Measurements from ENCODE around the gene TTC39B. TPM values are rescaled to one million over a fixed set of nuclear protein-coding genes. Genes with fewer than 3 reads are reported as not detected.

TTC39B gene
- total RNA-seq, 2 donors from 2014 or later, result 30.8 to 46.7 TPM

DNA sequence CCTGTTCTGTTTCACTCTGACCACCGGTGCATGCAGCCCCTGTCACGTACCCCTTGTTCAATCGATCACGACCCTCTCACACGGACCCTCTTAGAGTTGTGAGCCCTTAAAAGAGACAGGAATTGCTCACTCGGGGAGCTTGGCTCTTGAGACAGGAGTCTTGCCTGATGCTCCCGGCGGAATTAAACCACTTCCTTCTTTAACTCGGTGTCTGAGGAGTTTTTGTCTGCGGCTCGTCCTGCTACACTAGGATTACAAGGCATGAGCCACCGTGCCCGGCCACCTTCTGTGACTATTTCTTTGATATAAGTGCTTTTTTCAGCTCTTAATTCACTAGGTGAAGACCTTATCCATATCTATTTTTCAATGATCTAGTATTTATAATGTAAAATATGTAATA, 167.5 kb downstream of the TTC39B start:
- DNase-seq, result no peak
- H3K4me1 Mint-ChIP-seq (ENCODE audit: low read depth), result peaks cover 14% of the 10 kb centered on the region
- H3K4me3 Mint-ChIP-seq, result no peak overlapping the region
- no peaks in the 10 kb centered on the region for H3K9me3 Mint-ChIP-seq
- no peaks in the 10 kb centered on the region for H3K36me3 Mint-ChIP-seq (ENCODE audit: insufficient read depth in 2 of 2)
- no peak for ATAC-seq (replicated peaks in 1 of 2)
- H3K27me3 Mint-ChIP-seq (ENCODE audit: low read depth), result peaks cover 2% of the 10 kb centered on the region
- no peak overlapping the region for H3K27ac Mint-ChIP-seq

DNA sequence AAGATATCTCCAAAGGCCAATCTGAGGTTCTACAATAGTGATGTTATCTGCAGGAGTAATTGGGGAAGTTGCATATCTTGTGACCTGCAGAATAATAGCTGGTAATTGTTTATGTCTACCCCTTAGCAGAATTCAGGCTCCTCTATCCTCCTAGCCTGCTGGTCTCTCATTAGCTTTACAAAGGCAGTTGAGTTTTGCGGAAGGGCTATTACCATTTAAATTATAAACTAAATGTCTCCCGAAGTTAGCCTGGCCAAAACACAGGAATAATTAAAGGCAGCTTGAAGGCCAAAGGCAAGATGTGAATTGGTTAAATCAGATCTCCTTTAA, 168.7 kb downstream of the TTC39B start:
- Mint-ChIP-seq H3K36me3 (ENCODE audit: insufficient read depth in 2 of 2) (no peaks in the 10 kb centered on the region), H3K27ac (no peak overlapping the region), H3K9me3 (no peaks in the 10 kb centered on the region), H3K4me1 (ENCODE audit: low read depth) (peaks cover 14% of the 10 kb centered on the region), H3K4me3 (no peak overlapping the region), H3K27me3 (ENCODE audit: low read depth) (no peaks in the 10 kb centered on the region)
- DNase-seq (no peak), ATAC-seq (replicated peaks in 1 of 2) (no peak)

DNA sequence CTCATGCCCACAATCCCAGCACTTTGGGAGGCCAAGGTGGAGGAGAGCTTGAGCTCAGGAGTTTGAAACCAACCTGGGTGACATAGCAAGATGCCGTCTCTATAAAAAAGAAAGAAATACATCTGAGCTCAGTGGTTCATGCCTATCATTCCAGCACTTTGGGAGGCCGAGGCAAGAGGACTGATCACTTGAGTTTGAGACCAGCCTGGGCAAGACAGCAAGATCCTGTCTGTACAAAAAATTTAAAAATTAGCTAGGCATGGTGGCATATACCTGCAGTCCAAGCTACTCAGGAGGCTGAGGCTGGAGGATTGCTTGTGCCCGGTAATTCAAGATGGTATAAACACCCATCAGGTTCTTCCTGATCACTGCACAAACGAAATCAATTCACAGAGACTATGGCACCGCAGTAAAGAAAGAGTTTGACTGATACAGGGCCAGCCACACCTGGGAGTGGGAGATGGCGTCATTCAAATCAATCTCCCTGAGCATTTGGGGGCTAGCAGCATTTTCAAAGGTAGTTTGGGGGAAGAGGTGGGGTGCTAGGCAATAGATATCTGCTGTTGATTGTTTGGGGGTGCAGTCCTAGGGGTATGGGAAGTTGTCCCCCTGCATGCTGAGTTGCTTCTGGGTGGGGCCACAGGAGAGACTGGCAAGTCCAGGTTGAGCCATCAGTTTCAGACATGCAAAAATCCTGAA, 169.2 kb downstream of the TTC39B start:
- no peaks in the 10 kb centered on the region for H3K36me3 Mint-ChIP-seq (ENCODE audit: insufficient read depth in 2 of 2)
- peaks cover 14% of the 10 kb centered on the region for H3K4me1 Mint-ChIP-seq (ENCODE audit: low read depth)
- no peaks in the 10 kb centered on the region for H3K9me3 Mint-ChIP-seq
- DNase-seq (no peak), ATAC-seq (replicated peaks in 1 of 2) (no peak)
- no peak overlapping the region for H3K4me3 Mint-ChIP-seq
- no peaks in the 10 kb centered on the region for H3K27me3 Mint-ChIP-seq (ENCODE audit: low read depth)
- no peak overlapping the region for H3K27ac Mint-ChIP-seq

DNA sequence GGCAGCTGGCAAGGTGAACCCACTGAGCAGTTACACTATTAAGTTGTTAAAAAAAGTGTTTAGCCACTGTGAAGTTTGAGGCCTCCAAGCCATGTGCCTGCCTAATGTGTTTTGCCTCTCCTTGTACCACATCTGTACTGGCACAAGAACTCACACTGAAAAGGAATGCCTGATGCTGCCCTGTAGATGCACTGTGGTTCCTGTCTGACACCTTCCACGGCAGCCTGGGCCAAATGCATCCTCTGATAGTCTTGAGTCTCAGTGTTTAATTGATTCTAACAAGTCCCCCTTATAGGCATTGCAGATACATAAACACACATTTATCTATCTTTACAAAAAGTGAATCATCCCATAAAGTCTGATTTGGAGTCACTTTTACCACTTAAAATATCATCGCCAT, 169.9 kb downstream of the TTC39B start:
- H3K36me3 Mint-ChIP-seq (ENCODE audit: insufficient read depth in 2 of 2), result no peaks in the 10 kb centered on the region
- ATAC-seq (replicated peaks in 1 of 2), result peak in 1 of 2 donors; percentile 11
- DNase-seq, result no peak

DNA sequence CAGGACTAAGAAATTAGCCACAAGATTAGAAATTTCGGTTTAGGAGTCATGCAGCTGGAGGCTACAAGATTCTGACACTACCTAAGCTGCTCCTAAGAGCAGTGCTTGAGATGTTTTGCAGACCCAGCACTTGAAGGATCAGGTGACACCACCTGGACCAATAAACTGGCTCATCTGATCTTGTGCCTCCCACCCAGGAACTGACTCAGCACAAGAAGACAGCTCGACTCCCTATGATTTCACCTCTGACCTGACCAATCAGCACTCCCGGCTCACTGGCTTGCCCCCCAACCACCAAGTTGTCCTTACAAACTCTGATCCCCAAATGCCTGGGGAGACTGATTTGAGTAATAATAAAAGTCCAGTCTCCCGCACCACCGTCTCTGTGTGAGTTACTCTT, 170.4 kb downstream of the TTC39B start:
- Mint-ChIP-seq H3K4me3 (no peak overlapping the region), H3K9me3 (no peaks in the 10 kb centered on the region), H3K27ac (no peak overlapping the region), H3K36me3 (ENCODE audit: insufficient read depth in 2 of 2) (no peaks in the 10 kb centered on the region), H3K4me1 (ENCODE audit: low read depth) (peaks cover 14% of the 10 kb centered on the region), H3K27me3 (ENCODE audit: low read depth) (no peaks in the 10 kb centered on the region)
- ATAC-seq (replicated peaks in 1 of 2) (peak in 1 of 2 donors; percentile 41), DNase-seq (no peak)

More for the DNA sequence above, 169.9 kb downstream of the TTC39B start:
- Mint-ChIP-seq H3K27me3 (ENCODE audit: low read depth) (no peaks in the 10 kb centered on the region), H3K27ac (no peak overlapping the region), H3K4me1 (ENCODE audit: low read depth) (peaks cover 14% of the 10 kb centered on the region), H3K9me3 (no peaks in the 10 kb centered on the region), H3K4me3 (no peak overlapping the region)

DNA sequence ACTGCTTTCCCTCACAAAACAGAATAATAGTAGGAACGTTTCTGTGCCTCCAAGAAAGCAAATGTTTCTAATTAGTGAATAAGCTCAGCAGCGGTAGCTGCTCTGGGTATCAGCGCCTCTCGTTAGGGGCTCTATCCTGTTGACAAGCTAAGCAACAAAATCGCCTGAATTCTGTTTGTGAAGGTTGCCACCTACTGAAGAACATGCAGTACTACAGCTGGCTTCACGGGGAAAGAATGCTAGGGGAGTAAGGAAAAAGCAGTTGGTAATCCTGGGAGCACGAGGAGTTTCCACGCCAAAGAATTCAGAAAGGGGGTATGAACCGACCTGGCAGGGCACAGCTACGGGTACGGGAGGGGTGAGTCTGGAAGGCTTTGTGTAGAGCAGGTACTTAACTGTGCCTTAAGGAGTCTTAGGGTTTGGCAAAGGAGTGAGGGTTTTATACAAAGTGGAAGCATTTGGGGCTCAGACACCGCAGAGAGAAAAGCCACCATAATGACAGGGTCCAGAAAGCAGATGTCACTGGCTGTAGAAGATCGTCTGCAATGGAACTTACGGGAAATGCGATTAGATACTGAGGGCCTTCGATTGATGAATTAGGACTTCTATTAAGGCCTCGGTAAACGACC, 171.7 kb downstream of the TTC39B start:
- H3K4me3 Mint-ChIP-seq, result peak overlapping the region in 1 of 2 donors; percentile 16
- DNase-seq (peak; percentile 36 to 52), ATAC-seq (replicated peaks in 1 of 2) (peak; percentile 71 to 75)
- H3K36me3 Mint-ChIP-seq (ENCODE audit: insufficient read depth in 2 of 2), result no peaks in the 10 kb centered on the region
- no peaks in the 10 kb centered on the region for H3K27me3 Mint-ChIP-seq (ENCODE audit: low read depth)
- H3K4me1 Mint-ChIP-seq (ENCODE audit: low read depth), result peaks cover 14% of the 10 kb centered on the region
- no peak overlapping the region for H3K27ac Mint-ChIP-seq
- H3K9me3 Mint-ChIP-seq, result no peaks in the 10 kb centered on the region

DNA sequence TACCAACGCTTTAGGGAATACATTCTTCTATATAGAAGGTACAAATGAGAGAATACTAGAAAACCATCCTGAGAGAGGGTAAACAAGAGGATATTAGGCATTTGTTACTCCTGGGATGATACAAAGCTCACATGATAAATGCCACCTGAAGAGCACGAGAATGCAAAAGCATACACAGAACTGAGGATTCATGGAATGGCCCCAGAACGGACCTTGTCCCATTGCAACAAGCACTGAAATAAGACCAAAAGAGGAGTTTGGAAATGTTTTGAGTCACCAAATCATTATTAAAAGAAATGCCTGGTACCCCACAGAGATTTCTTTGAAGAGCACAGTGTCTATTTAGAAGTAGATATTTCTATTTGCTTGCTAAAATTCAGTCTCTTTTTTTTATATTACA, 173.5 kb downstream of the TTC39B start:
- ATAC-seq (replicated peaks in 1 of 2), result no peak
- Mint-ChIP-seq H3K9me3 (no peaks in the 10 kb centered on the region), H3K27ac (no peak overlapping the region)

DNA sequence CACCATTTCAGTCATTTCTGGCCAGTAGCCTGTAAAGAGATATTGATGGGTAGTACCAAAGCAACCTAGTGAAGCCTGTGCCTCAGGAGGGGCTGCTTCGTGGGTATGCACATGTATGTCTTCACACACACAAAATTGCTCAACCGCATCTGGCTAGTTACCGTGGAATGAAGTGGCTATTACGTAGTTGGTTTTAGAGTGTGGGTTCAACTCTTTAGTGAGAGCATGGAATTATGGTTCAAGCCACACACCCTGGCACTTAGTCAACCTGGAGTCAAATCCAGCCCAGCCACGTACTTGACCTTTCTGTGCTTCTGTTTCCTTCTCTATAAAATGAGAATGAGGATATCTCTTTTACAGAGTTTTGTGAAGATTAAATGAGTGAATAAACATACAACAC, 174.9 kb downstream of the TTC39B start:
- Mint-ChIP-seq H3K27me3 (ENCODE audit: low read depth) (peaks cover under 1% of the 10 kb centered on the region), H3K36me3 (ENCODE audit: insufficient read depth in 2 of 2) (no peaks in the 10 kb centered on the region), H3K9me3 (no peaks in the 10 kb centered on the region), H3K27ac (no peak overlapping the region), H3K4me3 (no peak overlapping the region), H3K4me1 (ENCODE audit: low read depth) (peaks cover 13% of the 10 kb centered on the region)
- DNase-seq (no peak), ATAC-seq (replicated peaks in 1 of 2) (no peak)

More for the DNA sequence above, 173.5 kb downstream of the TTC39B start:
- no peak for DNase-seq
- Mint-ChIP-seq H3K36me3 (ENCODE audit: insufficient read depth in 2 of 2) (no peaks in the 10 kb centered on the region), H3K27me3 (ENCODE audit: low read depth) (no peaks in the 10 kb centered on the region), H3K4me1 (ENCODE audit: low read depth) (peaks cover 14% of the 10 kb centered on the region), H3K4me3 (no peak overlapping the region)

DNA sequence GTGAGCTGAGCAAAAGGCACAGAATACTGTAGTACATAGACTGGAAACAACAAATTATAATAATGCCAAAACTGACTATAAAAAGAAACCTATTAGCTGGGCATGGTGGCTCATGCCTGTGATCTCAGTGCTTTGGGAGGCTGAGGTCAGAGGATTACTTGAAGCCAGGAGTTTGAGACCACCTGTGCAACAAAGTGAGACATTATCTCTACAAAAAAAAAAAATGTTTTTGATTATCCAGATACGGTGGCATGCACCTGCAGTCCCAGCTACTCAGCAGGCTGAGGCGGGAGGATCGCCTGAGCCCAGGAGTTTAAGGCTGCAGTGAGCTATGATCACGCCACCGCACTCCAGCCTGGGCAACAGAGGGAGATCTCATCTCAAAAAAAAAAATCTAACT, 175.9 kb downstream of the TTC39B start:
- no peak for ATAC-seq (replicated peaks in 1 of 2)
- H3K36me3 Mint-ChIP-seq (ENCODE audit: insufficient read depth in 2 of 2), result no peaks in the 10 kb centered on the region
- no peaks in the 10 kb centered on the region for H3K9me3 Mint-ChIP-seq
- DNase-seq, result no peak
- H3K27ac Mint-ChIP-seq, result no peak overlapping the region
- no peak overlapping the region for H3K4me3 Mint-ChIP-seq
- peaks cover 7% of the 10 kb centered on the region for H3K4me1 Mint-ChIP-seq (ENCODE audit: low read depth)
- H3K27me3 Mint-ChIP-seq (ENCODE audit: low read depth), result peaks cover 11% of the 10 kb centered on the region

DNA sequence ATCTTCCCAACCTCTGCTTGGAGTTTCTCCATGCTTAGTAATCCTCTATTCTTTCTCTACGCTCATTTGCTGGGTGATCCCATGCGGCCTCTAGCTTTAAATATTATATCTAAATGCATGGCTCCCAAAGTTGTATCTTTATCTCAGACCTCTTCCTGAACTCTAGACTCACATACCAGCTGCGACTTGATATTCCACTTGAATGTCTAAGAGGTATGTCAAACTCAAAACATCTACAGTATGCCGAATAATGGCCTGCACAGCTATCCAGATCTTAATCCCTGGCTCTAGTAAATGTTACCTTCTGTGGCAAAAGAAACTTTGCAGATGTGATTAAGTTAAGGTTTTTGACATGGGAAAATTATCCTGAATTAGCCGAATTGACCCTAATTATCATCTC, 179.2 kb downstream of the TTC39B start:
- Mint-ChIP-seq H3K4me1 (ENCODE audit: low read depth) (no peaks in the 10 kb centered on the region), H3K27me3 (ENCODE audit: low read depth) (peaks cover 11% of the 10 kb centered on the region), H3K27ac (no peak overlapping the region)

DNA sequence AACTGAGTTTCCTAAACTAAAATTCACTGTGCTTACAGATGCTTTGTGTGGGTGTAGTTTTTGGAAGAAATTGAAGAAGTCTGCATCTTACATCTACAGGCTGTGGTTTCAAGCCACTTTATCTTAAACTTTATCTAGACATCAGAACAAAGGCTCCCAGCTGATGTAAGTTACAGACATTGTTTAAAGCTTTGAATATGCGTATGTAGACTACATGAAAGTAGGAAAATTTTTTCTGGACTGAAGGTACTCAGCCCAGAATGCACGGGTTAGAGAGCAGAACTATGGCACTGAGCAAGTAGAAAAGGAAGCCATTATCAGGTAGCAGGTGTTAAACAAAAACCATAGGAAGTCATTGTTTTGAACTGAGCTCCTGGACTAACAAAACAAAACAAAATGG, 185.4 kb downstream of the TTC39B start:
- H3K27ac Mint-ChIP-seq, result no peak overlapping the region
- H3K4me1 Mint-ChIP-seq (ENCODE audit: low read depth), result peaks cover 9% of the 10 kb centered on the region
- H3K36me3 Mint-ChIP-seq (ENCODE audit: insufficient read depth in 2 of 2), result no peaks in the 10 kb centered on the region
- ATAC-seq (replicated peaks in 1 of 2), result peak in 1 of 2 donors; percentile 19
- H3K9me3 Mint-ChIP-seq, result no peaks in the 10 kb centered on the region
- H3K27me3 Mint-ChIP-seq (ENCODE audit: low read depth), result peaks cover 5% of the 10 kb centered on the region
- peak overlapping the region in 1 of 2 donors; percentile 3 for H3K4me3 Mint-ChIP-seq
- DNase-seq, result no peak

More for the DNA sequence above, 179.2 kb downstream of the TTC39B start:
- H3K36me3 Mint-ChIP-seq (ENCODE audit: insufficient read depth in 2 of 2), result no peaks in the 10 kb centered on the region
- H3K9me3 Mint-ChIP-seq, result no peaks in the 10 kb centered on the region
- no peak for DNase-seq
- H3K4me3 Mint-ChIP-seq, result no peak overlapping the region
- no peak for ATAC-seq (replicated peaks in 1 of 2)

DNA sequence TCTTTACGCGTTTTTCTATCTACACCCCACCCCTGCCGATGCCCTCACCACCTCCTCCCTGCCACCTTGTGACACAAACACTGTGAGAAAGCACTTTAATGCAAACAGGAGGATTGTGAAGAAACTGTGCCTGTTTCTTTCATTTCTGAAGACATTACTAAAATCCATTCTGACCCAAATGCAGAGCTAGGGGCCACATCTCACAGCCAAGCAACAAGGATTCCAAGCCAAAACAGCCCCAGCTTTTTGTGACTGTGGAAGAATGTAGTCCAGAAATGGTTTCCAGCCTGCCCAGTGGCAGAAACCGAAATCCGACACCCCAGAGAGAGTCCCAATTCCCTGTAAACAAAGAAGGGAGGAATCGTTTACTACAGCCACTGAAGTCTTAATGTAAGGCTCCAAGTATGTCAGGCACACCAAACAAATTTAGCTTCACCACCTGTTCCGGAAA, 190.9 kb downstream of the TTC39B start:
- ATAC-seq (replicated peaks in 1 of 2), result no peak

DNA sequence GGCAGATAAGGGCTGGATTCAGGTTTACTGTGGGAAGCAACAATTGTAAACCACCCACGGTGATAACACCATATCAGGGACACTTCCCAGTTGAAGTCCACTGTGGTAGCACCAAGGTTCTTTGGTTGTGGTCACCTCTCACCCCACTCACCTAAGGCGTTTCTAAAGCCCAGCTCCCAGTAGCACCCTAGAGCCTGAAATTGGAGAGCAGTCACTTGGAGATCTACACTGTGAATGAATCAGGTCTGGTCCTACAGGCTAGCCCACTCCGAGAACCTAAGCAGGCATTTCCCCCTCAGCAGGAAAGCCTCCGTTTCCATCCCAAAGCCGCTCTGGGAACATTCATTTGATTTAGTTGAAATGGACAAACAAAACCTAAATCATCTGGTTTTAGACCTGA, 191.3 kb downstream of the TTC39B start:
- no peaks in the 10 kb centered on the region for H3K36me3 Mint-ChIP-seq (ENCODE audit: insufficient read depth in 2 of 2)
- DNase-seq (no peak), ATAC-seq (replicated peaks in 1 of 2) (no peak)
- no peaks in the 10 kb centered on the region for H3K9me3 Mint-ChIP-seq
- H3K27me3 Mint-ChIP-seq (ENCODE audit: low read depth), result no peaks in the 10 kb centered on the region
- H3K27ac Mint-ChIP-seq, result no peak overlapping the region
- no peak overlapping the region for H3K4me3 Mint-ChIP-seq
- no peaks in the 10 kb centered on the region for H3K4me1 Mint-ChIP-seq (ENCODE audit: low read depth)

More for the DNA sequence above, 190.9 kb downstream of the TTC39B start:
- no peak for DNase-seq
- Mint-ChIP-seq H3K27ac (no peak overlapping the region), H3K27me3 (ENCODE audit: low read depth) (no peaks in the 10 kb centered on the region), H3K36me3 (ENCODE audit: insufficient read depth in 2 of 2) (no peaks in the 10 kb centered on the region), H3K4me1 (ENCODE audit: low read depth) (peaks cover 1% of the 10 kb centered on the region), H3K4me3 (no peak overlapping the region), H3K9me3 (no peaks in the 10 kb centered on the region)

DNA sequence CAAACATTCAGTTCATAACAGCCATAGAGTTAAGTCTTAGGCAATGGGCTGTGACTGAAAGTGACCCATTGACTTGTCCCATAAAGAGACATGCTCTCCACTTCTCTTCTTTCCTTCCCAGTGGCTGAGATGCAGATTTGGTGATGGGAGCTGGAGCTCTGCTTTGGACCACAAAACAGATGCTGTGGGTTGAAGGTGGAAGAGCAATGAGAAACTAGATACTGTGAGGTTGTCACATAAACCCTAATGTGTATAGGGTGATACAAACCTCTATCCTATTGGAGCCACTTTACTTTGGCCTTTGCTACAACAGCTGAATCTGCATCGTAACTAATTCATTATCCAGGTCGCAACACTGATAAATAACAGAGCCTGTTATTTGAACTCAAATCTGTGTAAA, 192.0 kb downstream of the TTC39B start:
- H3K27me3 Mint-ChIP-seq (ENCODE audit: low read depth), result no peaks in the 10 kb centered on the region
- no peaks in the 10 kb centered on the region for H3K36me3 Mint-ChIP-seq (ENCODE audit: insufficient read depth in 2 of 2)
- no peaks in the 10 kb centered on the region for H3K9me3 Mint-ChIP-seq
- no peak for DNase-seq
- no peak overlapping the region for H3K4me3 Mint-ChIP-seq
- no peaks in the 10 kb centered on the region for H3K4me1 Mint-ChIP-seq (ENCODE audit: low read depth)
- no peak for ATAC-seq (replicated peaks in 1 of 2)
- no peak overlapping the region for H3K27ac Mint-ChIP-seq
